Breast epithelium (tissue), 4 donors: Measurements from ENCODE around the gene IL4. TPM values are rescaled to one million over a fixed set of nuclear protein-coding genes. Genes with fewer than 3 reads are reported as not detected.

Experiments
- DNase-seq, 2 donors: peaks; one replicate each; pipeline ENCODE4 v3.0.0-alpha.2; 2019; ENCODE audit warnings: low spot score in 2 of 2
- H3K27ac ChIP-seq, 2 donors: fragments of 200-600 bp; sonication (generic) in 1 of 2; one replicate each; pipeline ENCODE4 v1.5.1; 2016 to 2019; ENCODE audit warnings: mild to moderate bottlenecking in 1 of 2
- H3K27me3 ChIP-seq, 2 donors: fragments of 200-600 bp; sonication (generic) in 1 of 2; one replicate each; pipeline versions ENCODE4 v1.5.1 to v1.6.0; 2017 to 2019; ENCODE audit warnings: control low read depth in 1 of 2, mild to moderate bottlenecking in 1 of 2
- H3K36me3 ChIP-seq: fragments of 200-600 bp; one replicate; pipeline ENCODE4 v1.5.1; 2019
- H3K4me1 ChIP-seq, 2 donors: fragments of 200-600 bp; sonication (generic); one replicate each; pipeline ENCODE4 v1.5.1; 2016 to 2019; ENCODE audit warnings: control low read depth in 1 of 2
- H3K4me3 ChIP-seq, 3 donors: fragments of 200-600 bp; sonication (generic); 1 replicate in 2 of 3; 2 replicates in 1 of 3; pipeline ENCODE4 v1.5.1; 2016 to 2019; ENCODE audit warnings: mild to moderate bottlenecking in 3 of 3, moderate library complexity in 2 of 3
- H3K9me3 ChIP-seq, 2 donors: fragments of 200-600 bp; sonication (generic) in 1 of 2; one replicate each; pipeline ENCODE4 v1.5.1; 2016 to 2019; ENCODE audit warnings: control low read depth in 1 of 2
- CTCF ChIP-seq, 3 donors: fragments of 450-650 bp; IDR thresholded peaks; one replicate each; pipeline ENCODE4 v1.5.1; 2016 to 2017; ENCODE audit warnings: antibody characterized with exemption in 3 of 3, mild to moderate bottlenecking in 3 of 3, moderate library complexity in 3 of 3
- POLR2A ChIP-seq: fragments of 450-650 bp; IDR thresholded peaks from one replicate; pipeline ENCODE4 v1.6.1; 2016; ENCODE audit warnings: antibody characterized with exemption, mild to moderate bottlenecking, moderate library complexity
- POLR2AphosphoS5 ChIP-seq, 3 donors: sonication (generic); formaldehyde crosslinking; IDR thresholded peaks; one replicate each; pipeline ENCODE4 v1.6.1; 2017; ENCODE audit warnings: antibody characterized with exemption in 3 of 3
- intact Hi-C: fragments of 100-400 bp; cut with DNase I; formaldehyde crosslinking; loops from one replicate; pipeline ENCODE4 v1.15.1; 2023; ENCODE audit warnings: low total_unique reads
- total RNA-seq, 3 donors: library from RNA; depleted of rRNA; stranded (reverse); fragments of >200 nt; gene quantifications; one replicate each; pipeline ENCODE4 v1.1.0, GENCODE V29; 2016

The IL4 gene
- total RNA-seq, 3 donors from 2014 or later = not detected

- H3K9me3 ChIP-seq = no peaks in the 10 kb centered on the region
- intact Hi-C loops = no loop called here
- H3K4me1 ChIP-seq = no peaks in the 10 kb centered on the region
- no peaks in the 10 kb centered on the region for H3K27me3 ChIP-seq
- H3K4me3 ChIP-seq = no peak overlapping the region
- no peak for DNase-seq
- no peaks in the 10 kb centered on the region for H3K36me3 ChIP-seq
- TF ChIP-seq CTCF (IDR thresholded peaks at IDR 0.05) (no peak), POLR2AphosphoS5 (IDR thresholded peaks at IDR 0.05) (no peak), POLR2A (no peak)
- no peak overlapping the region for H3K27ac ChIP-seq
Observed at GRCh38 chr5:132678735-132679134, 4.9 kb downstream of the IL4 start.

GRCh38 chr5:132679166-132679565 lies 5.4 kb downstream of the IL4 start:
- Histone ChIP-seq H3K27ac (no peak overlapping the region), H3K36me3 (no peaks in the 10 kb centered on the region), H3K4me3 (no peak overlapping the region), H3K4me1 (no peaks in the 10 kb centered on the region), H3K27me3 (no peaks in the 10 kb centered on the region), H3K9me3 (no peaks in the 10 kb centered on the region)
- DNase-seq = no peak
- intact Hi-C loops = no loop called here
- no peak for TF ChIP-seq POLR2A
- TF ChIP-seq POLR2AphosphoS5 (IDR thresholded peaks at IDR 0.05) = no peak
- TF ChIP-seq CTCF (IDR thresholded peaks at IDR 0.05) = no peak

GRCh38 chr5:132679717-132680380 lies 6.1 kb downstream of the IL4 start:
- H3K27me3 ChIP-seq = no peaks in the 10 kb centered on the region

GRCh38 chr5:132680780-132681475 lies 7.1 kb downstream of the IL4 start:
- H3K36me3 ChIP-seq = no peaks in the 10 kb centered on the region
- H3K9me3 ChIP-seq = no peaks in the 10 kb centered on the region
- no peak overlapping the region for H3K4me3 ChIP-seq
- intact Hi-C loops = no loop called here
- H3K27me3 ChIP-seq = no peaks in the 10 kb centered on the region
- no peaks in the 10 kb centered on the region for H3K4me1 ChIP-seq
- no peak for DNase-seq
- no peak overlapping the region for H3K27ac ChIP-seq
- no peak for TF ChIP-seq POLR2A
- no peak for TF ChIP-seq CTCF (IDR thresholded peaks at IDR 0.05)
- no peak for TF ChIP-seq POLR2AphosphoS5 (IDR thresholded peaks at IDR 0.05)

More at GRCh38 chr5:132679717-132680380, 6.1 kb downstream of the IL4 start:
- intact Hi-C loops = no loop called here
- TF ChIP-seq POLR2AphosphoS5 (IDR thresholded peaks at IDR 0.05) (no peak), CTCF (IDR thresholded peaks at IDR 0.05) (no peak), POLR2A (no peak)
- no peak overlapping the region for H3K27ac ChIP-seq
- no peaks in the 10 kb centered on the region for H3K4me1 ChIP-seq
- H3K4me3 ChIP-seq = no peak overlapping the region
- DNase-seq = no peak
- H3K9me3 ChIP-seq = no peaks in the 10 kb centered on the region
- no peaks in the 10 kb centered on the region for H3K36me3 ChIP-seq

- Histone ChIP-seq H3K27ac (no peak overlapping the region), H3K4me3 (no peak overlapping the region), H3K36me3 (no peaks in the 10 kb centered on the region), H3K27me3 (no peaks in the 10 kb centered on the region), H3K4me1 (no peaks in the 10 kb centered on the region), H3K9me3 (no peaks in the 10 kb centered on the region)
- intact Hi-C loops = no loop called here
- DNase-seq = no peak
- TF ChIP-seq POLR2A (no peak), CTCF (IDR thresholded peaks at IDR 0.05) (no peak), POLR2AphosphoS5 (IDR thresholded peaks at IDR 0.05) (no peak)
Observed at GRCh38 chr5:132681476-132681831, 7.7 kb downstream of the IL4 start.
